ENCODE results near the gene UGT2A1.

UGT2A1 gene

GRCh38 chr4:69591364-69591763, 61.7 kb downstream of the UGT2A1 start:
- no peak for FAIRE-seq
- DNase-seq (ENCODE audit: low spot score): no peak

DNA sequence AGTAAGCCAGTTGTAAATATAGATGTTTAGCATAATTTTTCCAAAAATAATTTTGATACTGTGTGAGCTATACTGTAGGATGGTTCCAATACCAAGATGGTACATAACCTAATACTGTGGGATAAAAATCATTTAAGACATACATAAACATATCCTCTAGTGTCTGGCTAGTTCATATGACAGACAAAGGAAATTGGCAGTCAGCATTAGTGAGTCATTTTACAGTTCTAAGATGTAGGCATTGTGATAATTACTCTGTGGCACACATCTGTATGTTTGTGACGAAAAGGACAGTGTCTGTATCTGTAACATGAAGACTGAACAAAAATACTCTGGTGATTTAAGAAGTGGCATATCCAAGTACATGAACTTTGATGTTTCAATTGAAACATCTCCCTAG, 63.2 kb downstream of the UGT2A1 start:
- DNase-seq (ENCODE audit: low spot score) (no peak), FAIRE-seq (no peak)

DNA sequence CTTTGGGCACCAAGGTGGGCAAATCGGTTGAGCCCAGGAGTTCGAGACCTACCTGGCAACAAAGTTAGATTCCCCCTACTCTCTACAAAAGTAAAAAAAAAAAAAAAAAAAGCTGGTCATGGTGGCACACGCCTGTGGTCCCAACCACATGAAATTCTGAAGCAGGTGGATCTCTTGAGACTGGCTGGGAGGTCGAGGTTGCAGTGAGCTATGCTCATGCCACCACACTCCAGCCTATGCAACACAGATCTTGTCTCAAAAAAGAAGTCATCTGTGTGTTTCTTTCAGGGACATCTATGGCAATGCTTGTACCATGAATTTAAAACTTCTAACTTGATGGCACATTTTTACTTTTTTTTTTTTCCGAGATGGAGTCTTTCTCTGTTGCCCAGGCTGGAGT, 68.9 kb downstream of the UGT2A1 start:
- DNase-seq (ENCODE audit: low spot score) (no peak), FAIRE-seq (no peak)

- no peak for FAIRE-seq
- DNase-seq (ENCODE audit: low spot score): no peak
Observed at GRCh38 chr4:69583543-69583942, 69.5 kb downstream of the UGT2A1 start.

- no peak for DNase-seq (ENCODE audit: low spot score)
- no peak for FAIRE-seq
Observed at GRCh38 chr4:69577245-69577644, 75.8 kb downstream of the UGT2A1 start.

DNA sequence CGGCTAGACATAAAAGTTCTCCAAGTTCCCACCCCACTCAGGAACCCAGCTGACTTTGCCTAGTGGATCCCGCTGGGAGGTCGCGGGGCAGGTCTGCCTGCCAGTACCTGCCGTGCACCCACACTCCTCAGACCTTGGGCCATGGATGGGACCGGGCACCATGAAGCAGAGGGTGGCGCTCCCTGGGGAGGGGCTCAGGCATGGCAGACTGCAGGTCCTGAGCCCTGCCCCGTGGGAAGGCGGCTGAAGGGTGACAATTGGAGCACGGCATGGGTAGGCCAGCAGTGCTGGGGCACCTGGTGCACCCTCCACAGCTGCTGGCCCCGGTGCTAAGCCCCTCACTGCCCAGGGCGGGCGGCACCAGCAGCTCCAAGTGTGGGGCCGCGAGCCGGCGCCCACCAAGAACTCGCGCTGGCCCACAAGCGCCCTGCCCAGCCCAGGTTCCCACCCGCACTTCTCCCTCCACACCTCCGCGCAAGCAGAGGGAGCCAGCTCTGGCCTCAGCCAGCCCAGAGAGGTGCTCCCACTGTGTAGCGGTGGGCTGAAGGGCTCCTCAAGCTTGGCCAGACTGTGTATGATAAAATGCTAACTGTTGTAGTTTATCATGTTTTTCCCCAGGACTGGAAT, 76.7 kb downstream of the UGT2A1 start:
- FAIRE-seq: no peak
- DNase-seq (ENCODE audit: low spot score): no peak

- peak; percentile 66 for FAIRE-seq
- no peak for DNase-seq (ENCODE audit: low spot score)
Observed at GRCh38 chr4:69568787-69569186, 84.3 kb downstream of the UGT2A1 start.

DNA sequence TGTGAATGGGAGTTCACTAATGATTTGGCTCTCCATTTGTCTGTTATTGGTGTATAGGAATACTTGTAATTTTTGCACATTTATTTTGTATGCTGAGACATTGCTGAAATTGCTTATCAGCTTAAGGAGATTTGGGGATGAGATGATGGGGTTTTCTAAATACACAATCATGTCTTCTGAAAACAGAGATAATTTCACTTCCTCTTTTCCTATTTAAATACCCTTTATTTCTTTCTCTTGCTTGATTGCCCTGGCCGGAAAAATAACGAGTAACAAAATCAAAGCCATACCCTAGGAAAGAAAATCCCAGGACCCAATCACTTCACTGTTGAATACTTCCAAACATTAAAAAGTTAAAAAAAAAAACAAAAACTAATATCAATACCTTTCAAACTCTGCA, 89.6 kb downstream of the UGT2A1 start:
- DNase-seq (ENCODE audit: low spot score) (no peak), FAIRE-seq (no peak)

GRCh38 chr4:69549651-69550050, 103.4 kb downstream of the UGT2A1 start:
- no peak for DNase-seq (ENCODE audit: low spot score)
- FAIRE-seq: no peak

GRCh38 chr4:69546134-69546765, 106.8 kb downstream of the UGT2A1 start:
- peak; percentile 89 for FAIRE-seq
- DNase-seq (ENCODE audit: low spot score): peak; percentile 86

All from RCC 7860 (cell line).